ENCODE data around the gene CD9. TPM values are rescaled to one million over a fixed set of nuclear protein-coding genes. Genes with fewer than 3 reads are reported as not detected.

CD9 gene
- total RNA-seq, 2 donors from 2014 or later, result 33.5 to 99.1 TPM

DNA sequence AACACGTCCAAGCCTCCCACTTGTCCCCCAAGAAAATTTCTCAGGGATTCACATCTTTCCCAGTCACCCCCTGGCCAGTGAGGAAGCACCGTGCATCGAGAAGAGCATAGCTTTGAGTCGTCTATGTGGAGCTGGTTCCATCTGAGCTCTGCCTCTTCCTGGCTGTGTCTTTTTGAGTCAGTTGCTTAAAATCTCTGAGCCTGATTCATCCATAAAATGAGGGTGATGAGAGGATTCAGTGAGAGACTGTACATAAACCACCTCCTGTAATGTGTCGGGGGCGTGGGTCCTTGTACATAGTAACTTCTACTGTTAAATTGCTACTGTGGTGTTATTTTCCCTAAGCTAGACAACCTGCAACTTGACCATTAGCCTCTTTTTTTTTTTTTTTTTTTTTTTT, 13.8 kb downstream of the CD9 start:
- Histone ChIP-seq H3K27me3 (ENCODE audit: control insufficient read depth, insufficient read depth, low read length, poor library complexity, severe bottlenecking) (no peaks in the 10 kb centered on the region), H3K4me3 (ENCODE audit: low read length) (no peak overlapping the region), H3K9me3 (ENCODE audit: control insufficient read depth, low read length) (no peaks in the 10 kb centered on the region), H3K27ac (ENCODE audit: low read depth, low read length) (no peak overlapping the region), H3K4me1 (ENCODE audit: control insufficient read depth, insufficient read depth, low read length) (peaks cover 8% of the 10 kb centered on the region), H3K9ac (ENCODE audit: extremely low read depth, low read length, poor library complexity, severe bottlenecking) (no peak overlapping the region), H3K36me3 (ENCODE audit: control insufficient read depth, insufficient read depth, low read length) (no peaks in the 10 kb centered on the region)
- TF ChIP-seq, protein P1, sequence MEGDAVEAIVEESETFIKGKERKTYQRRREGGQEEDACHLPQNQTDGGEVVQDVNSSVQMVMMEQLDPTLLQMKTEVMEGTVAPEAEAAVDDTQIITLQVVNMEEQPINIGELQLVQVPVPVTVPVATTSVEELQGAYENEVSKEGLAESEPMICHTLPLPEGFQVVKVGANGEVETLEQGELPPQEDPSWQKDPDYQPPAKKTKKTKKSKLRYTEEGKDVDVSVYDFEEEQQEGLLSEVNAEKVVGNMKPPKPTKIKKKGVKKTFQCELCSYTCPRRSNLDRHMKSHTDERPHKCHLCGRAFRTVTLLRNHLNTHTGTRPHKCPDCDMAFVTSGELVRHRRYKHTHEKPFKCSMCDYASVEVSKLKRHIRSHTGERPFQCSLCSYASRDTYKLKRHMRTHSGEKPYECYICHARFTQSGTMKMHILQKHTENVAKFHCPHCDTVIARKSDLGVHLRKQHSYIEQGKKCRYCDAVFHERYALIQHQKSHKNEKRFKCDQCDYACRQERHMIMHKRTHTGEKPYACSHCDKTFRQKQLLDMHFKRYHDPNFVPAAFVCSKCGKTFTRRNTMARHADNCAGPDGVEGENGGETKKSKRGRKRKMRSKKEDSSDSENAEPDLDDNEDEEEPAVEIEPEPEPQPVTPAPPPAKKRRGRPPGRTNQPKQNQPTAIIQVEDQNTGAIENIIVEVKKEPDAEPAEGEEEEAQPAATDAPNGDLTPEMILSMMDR (conservative IDR thresholded peaks at IDR 0.05), result no peak
- H3K27ac Mint-ChIP-seq, result peak overlapping the region; percentile 94
- peaks cover 60% of the 10 kb centered on the region for H3K4me1 Mint-ChIP-seq
- no peak for DNase-seq
- H3K36me3 Mint-ChIP-seq (ENCODE audit: low read depth), result peaks cover 7% of the 10 kb centered on the region
- WGBS, 2 experiments (ENCODE audit: insufficient coverage in 1 of 2, insufficient read length in 1 of 2), result 94 to 96% methylated on average over 5 to 6 of the region's 6 CpGs
- H3K4me3 Mint-ChIP-seq, result no peak overlapping the region
- H3K9me3 Mint-ChIP-seq, result no peaks in the 10 kb centered on the region
- H3K27me3 Mint-ChIP-seq (ENCODE audit: insufficient read depth), result no peaks in the 10 kb centered on the region

DNA sequence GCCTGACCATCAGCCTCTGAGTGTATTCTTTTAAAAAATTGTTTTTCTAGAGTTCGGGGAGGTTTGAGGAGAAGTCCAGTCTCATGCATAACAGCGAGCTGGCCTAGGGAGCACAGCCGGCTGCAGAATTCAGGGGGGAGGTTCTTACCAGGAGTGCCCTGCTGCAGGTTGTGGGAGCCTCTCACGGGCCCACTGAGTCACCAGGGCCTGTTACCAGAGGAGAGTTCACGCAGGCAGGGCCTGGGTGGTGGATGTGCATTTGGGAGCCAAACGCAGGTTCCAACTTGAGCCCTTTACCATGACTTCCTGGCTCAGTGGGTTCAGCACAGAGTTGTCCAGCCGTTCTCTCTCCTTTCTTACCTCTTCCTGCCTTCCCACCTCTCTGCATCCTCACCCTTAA, 14.4 kb downstream of the CD9 start:
- DNase-seq, result no peak
- Histone ChIP-seq H3K36me3 (ENCODE audit: control insufficient read depth, insufficient read depth, low read length) (no peaks in the 10 kb centered on the region), H3K4me3 (ENCODE audit: low read length) (no peak overlapping the region), H3K9ac (ENCODE audit: extremely low read depth, low read length, poor library complexity, severe bottlenecking) (no peak overlapping the region), H3K27ac (ENCODE audit: low read depth, low read length) (no peak overlapping the region), H3K4me1 (ENCODE audit: control insufficient read depth, insufficient read depth, low read length) (peaks cover 8% of the 10 kb centered on the region), H3K27me3 (ENCODE audit: control insufficient read depth, insufficient read depth, low read length, poor library complexity, severe bottlenecking) (no peaks in the 10 kb centered on the region), H3K9me3 (ENCODE audit: control insufficient read depth, low read length) (no peaks in the 10 kb centered on the region)
- WGBS, 2 experiments (ENCODE audit: insufficient coverage in 1 of 2, insufficient read length in 1 of 2), result 66 to 68% methylated on average over 6 to 7 of the region's 7 CpGs
- peak overlapping the region; percentile 9 for H3K4me3 Mint-ChIP-seq
- peak overlapping the region; percentile 94 for H3K27ac Mint-ChIP-seq
- H3K4me1 Mint-ChIP-seq, result peaks cover 56% of the 10 kb centered on the region
- TF ChIP-seq, protein P1 (conservative IDR thresholded peaks at IDR 0.05), result no peak
- no peaks in the 10 kb centered on the region for H3K27me3 Mint-ChIP-seq (ENCODE audit: insufficient read depth)
- H3K36me3 Mint-ChIP-seq (ENCODE audit: low read depth), result peaks cover 4% of the 10 kb centered on the region
- no peaks in the 10 kb centered on the region for H3K9me3 Mint-ChIP-seq

DNA sequence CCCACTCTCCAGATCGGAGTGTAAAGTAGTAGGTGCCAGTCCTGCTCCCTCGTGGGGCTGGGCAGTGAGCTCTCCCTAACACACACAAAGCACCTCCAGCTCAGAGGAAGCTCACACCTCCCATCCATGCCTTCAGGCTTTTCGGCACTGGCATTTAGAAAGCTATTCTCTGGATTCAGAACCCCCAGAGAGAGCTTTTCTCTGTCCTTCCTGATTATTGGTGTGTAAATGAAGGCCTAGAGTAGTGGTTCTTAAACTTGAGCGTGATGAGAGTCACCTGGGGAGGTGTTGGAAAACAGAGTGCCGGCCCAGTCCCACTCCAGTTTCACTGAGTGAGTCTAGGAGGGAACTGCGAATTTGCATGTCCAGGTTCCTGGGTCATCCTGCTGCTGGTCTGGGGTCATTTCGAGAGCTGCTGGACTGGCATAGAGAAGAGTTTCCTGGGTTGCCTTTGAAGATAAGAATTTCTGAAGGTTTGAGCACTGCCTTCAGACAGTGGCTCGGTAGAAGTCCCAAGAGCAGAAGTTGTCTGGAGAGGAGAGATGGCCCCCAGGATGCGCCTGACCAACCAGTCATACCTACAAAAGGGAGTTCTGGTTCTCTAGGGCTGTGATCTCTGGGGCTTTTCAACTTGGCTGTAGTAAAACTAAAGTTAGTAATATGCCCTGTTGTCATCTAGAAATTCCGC, 15.1 kb downstream of the CD9 start:
- Histone ChIP-seq H3K4me1 (ENCODE audit: control insufficient read depth, insufficient read depth, low read length) (peaks cover 8% of the 10 kb centered on the region), H3K4me3 (ENCODE audit: low read length) (no peak overlapping the region), H3K9ac (ENCODE audit: extremely low read depth, low read length, poor library complexity, severe bottlenecking) (no peak overlapping the region), H3K27ac (ENCODE audit: low read depth, low read length) (no peak overlapping the region), H3K9me3 (ENCODE audit: control insufficient read depth, low read length) (no peaks in the 10 kb centered on the region), H3K27me3 (ENCODE audit: control insufficient read depth, insufficient read depth, low read length, poor library complexity, severe bottlenecking) (no peaks in the 10 kb centered on the region), H3K36me3 (ENCODE audit: control insufficient read depth, insufficient read depth, low read length) (no peaks in the 10 kb centered on the region)
- TF ChIP-seq, protein P1 (conservative IDR thresholded peaks at IDR 0.05), result no peak
- Mint-ChIP-seq H3K4me1 (peaks cover 58% of the 10 kb centered on the region), H3K36me3 (ENCODE audit: low read depth) (peaks cover 7% of the 10 kb centered on the region), H3K27me3 (ENCODE audit: insufficient read depth) (no peaks in the 10 kb centered on the region), H3K9me3 (no peaks in the 10 kb centered on the region), H3K27ac (peak overlapping the region; percentile 94), H3K4me3 (peak overlapping the region; percentile 9)
- WGBS, 2 experiments (ENCODE audit: insufficient coverage in 1 of 2, insufficient read length in 1 of 2), result 42 to 46% methylated on average over 3 to 10 of the region's 10 CpGs
- DNase-seq, result peak; percentile 91

All from endodermal cell (in vitro differentiated cells).